HEK293 (cell line): ENCODE data around the gene CSTPP1.

Experiments used
- CTCF ChIA-PET: fragments of 350-600 bp; formaldehyde crosslinking; extraction: SDS; loops from one replicate; lab custom pipeline; 2021; ENCODE audit warnings: antibody characterized with exemption; lab: Yijun Ruan, JAX
- POLR2A ChIA-PET: fragments of 300-600 bp; formaldehyde crosslinking; extraction: SDS; loops from one replicate; lab custom pipeline; 2020; ENCODE audit warnings: antibody characterized with exemption, inconsistent platforms; lab: Yijun Ruan, JAX
- H3K27ac ChIP-seq: fragments of 200-500 bp; sonication (Bioruptor generic); 2 replicates; pipeline ENCODE4 v1.5.1; 2014; ENCODE audit warnings: low read depth, low read length, control low read depth, inconsistent platforms; ENCODE audit errors: extremely low read depth
- H3K36me3 ChIP-seq, 2 experiments: fragments of 200-500 bp in 1 of 2; sonication (Bioruptor generic) in 1 of 2; 1 replicate in 1 of 2; 2 replicates in 1 of 2; pipeline ENCODE4 v1.5.1; 2014 to 2017; ENCODE audit warnings: inconsistent platforms in 2 of 2, low read length in 2 of 2; ENCODE audit not compliant: control insufficient read depth in 2 of 2, insufficient read depth in 1 of 2
- H3K4me1 ChIP-seq: fragments of 200-500 bp; sonication (Bioruptor generic); 2 replicates; pipeline ENCODE4 v1.5.1; 2014; ENCODE audit warnings: mild to moderate bottlenecking, low read length, inconsistent platforms; ENCODE audit not compliant: control insufficient read depth, insufficient read depth
- H3K4me3 ChIP-seq: 2 replicates; pipeline ENCODE4 v1.5.1; 2011; ENCODE audit warnings: low read depth, mild to moderate bottlenecking, control low read depth, low read length, moderate library complexity
- H3K9me3 ChIP-seq: fragments of 200-500 bp; sonication (Bioruptor generic); 2 replicates; pipeline ENCODE4 v1.5.1; 2014; ENCODE audit warnings: low read depth, low read length, inconsistent platforms; ENCODE audit not compliant: control insufficient read depth, insufficient read depth
- BCL11A ChIP-seq: fragments of 450-650 bp; formaldehyde crosslinking; IDR thresholded peaks from 2 replicates; pipeline ENCODE4 v1.5.1; 2016; ENCODE audit warnings: low read depth, missing biosample characterization, missing genetic modification characterization
- GLIS2 ChIP-seq: fragments of 450-650 bp; formaldehyde crosslinking; IDR thresholded peaks from 2 replicates; pipeline ENCODE4 v1.5.1; 2016; ENCODE audit warnings: missing biosample characterization, missing genetic modification characterization
- PATZ1 ChIP-seq: fragments of 450-650 bp; formaldehyde crosslinking; IDR thresholded peaks from 2 replicates; pipeline ENCODE4 v1.5.1; 2016; ENCODE audit warnings: missing biosample characterization, missing genetic modification characterization
- REPIN1 ChIP-seq: fragments of 450-650 bp; formaldehyde crosslinking; IDR thresholded peaks from 2 replicates; pipeline ENCODE4 v1.5.1; 2017; ENCODE audit warnings: missing biosample characterization, missing genetic modification characterization, low read depth
- SP3 ChIP-seq: fragments of 450-650 bp; formaldehyde crosslinking; IDR thresholded peaks from 2 replicates; pipeline ENCODE4 v1.5.1; 2016; ENCODE audit warnings: missing biosample characterization, missing genetic modification characterization
- ZBTB21 ChIP-seq: fragments of 450-650 bp; formaldehyde crosslinking; IDR thresholded peaks from 2 replicates; pipeline ENCODE4 v1.5.1; 2017; ENCODE audit warnings: missing biosample characterization, missing genetic modification characterization
- ZFHX2 ChIP-seq: fragments of 450-650 bp; formaldehyde crosslinking; conservative IDR thresholded peaks from 2 replicates; pipeline ENCODE4 v1.5.1; 2016; ENCODE audit warnings: missing biosample characterization, missing genetic modification characterization
- ZFP37 ChIP-seq: fragments of 450-650 bp; formaldehyde crosslinking; IDR thresholded peaks from 2 replicates; pipeline ENCODE4 v1.5.1; 2016; ENCODE audit warnings: missing biosample characterization, missing genetic modification characterization
- ZIC2 ChIP-seq: fragments of 450-650 bp; formaldehyde crosslinking; IDR thresholded peaks from 2 replicates; pipeline ENCODE4 v1.5.1; 2016; ENCODE audit warnings: missing biosample characterization, missing genetic modification characterization
- ZNF10 ChIP-seq: fragments of 450-650 bp; formaldehyde crosslinking; IDR thresholded peaks from 2 replicates; pipeline ENCODE4 v1.5.1; 2017; ENCODE audit warnings: missing biosample characterization, missing genetic modification characterization
- ZNF112 ChIP-seq: fragments of 450-650 bp; formaldehyde crosslinking; IDR thresholded peaks from 2 replicates; pipeline ENCODE4 v1.5.0; 2017; ENCODE audit warnings: missing biosample characterization, missing genetic modification characterization
- ZNF175 ChIP-seq: fragments of 450-650 bp; formaldehyde crosslinking; IDR thresholded peaks from 2 replicates; pipeline ENCODE4 v1.5.1; 2016; ENCODE audit warnings: missing biosample characterization, missing genetic modification characterization
- ZNF2 ChIP-seq: fragments of 450-650 bp; formaldehyde crosslinking; IDR thresholded peaks from 2 replicates; pipeline ENCODE4 v1.5.1; 2016; ENCODE audit warnings: missing biosample characterization, missing genetic modification characterization
- ZNF211 ChIP-seq: fragments of 450-650 bp; formaldehyde crosslinking; IDR thresholded peaks from 2 replicates; pipeline ENCODE4 v1.5.1; 2016; ENCODE audit warnings: low read depth, missing biosample characterization, missing genetic modification characterization
- ZNF513 ChIP-seq: fragments of 450-650 bp; IDR thresholded peaks from 2 replicates; pipeline ENCODE4 v1.5.1; 2018; ENCODE audit warnings: missing biosample characterization, missing genetic modification characterization
- ZNF791 ChIP-seq: fragments of 450-650 bp; formaldehyde crosslinking; IDR thresholded peaks from 2 replicates; pipeline ENCODE4 v1.5.1; 2016; ENCODE audit warnings: missing biosample characterization, missing genetic modification characterization
- ZSCAN30 ChIP-seq: fragments of 450-650 bp; IDR thresholded peaks from 2 replicates; pipeline ENCODE4 v1.5.1; 2018; ENCODE audit warnings: missing biosample characterization, mild to moderate bottlenecking, missing genetic modification characterization, moderate library complexity
- TF ChIP-seq, protein P1 (sequence below): fragments of 450-650 bp; formaldehyde crosslinking; IDR thresholded peaks from 2 replicates; pipeline ENCODE4 v1.5.1; 2016; ENCODE audit warnings: missing biosample characterization, missing genetic modification characterization
- TF ChIP-seq, protein P2 (sequence below): fragments of 450-650 bp; formaldehyde crosslinking; IDR thresholded peaks from 2 replicates; pipeline ENCODE4 v1.5.1; 2016; ENCODE audit warnings: missing biosample characterization, missing genetic modification characterization
- TF ChIP-seq, protein P3 (sequence below): fragments of 450-650 bp; formaldehyde crosslinking; IDR thresholded peaks from 2 replicates; pipeline ENCODE4 v1.5.1; 2016; ENCODE audit warnings: missing biosample characterization, missing genetic modification characterization
- TF ChIP-seq, protein P4 (sequence below): fragments of 450-650 bp; formaldehyde crosslinking; IDR thresholded peaks from 2 replicates; pipeline ENCODE4 v1.5.1; 2016; ENCODE audit warnings: missing biosample characterization, missing genetic modification characterization, borderline replicate concordance

CSTPP1 gene

DNA sequence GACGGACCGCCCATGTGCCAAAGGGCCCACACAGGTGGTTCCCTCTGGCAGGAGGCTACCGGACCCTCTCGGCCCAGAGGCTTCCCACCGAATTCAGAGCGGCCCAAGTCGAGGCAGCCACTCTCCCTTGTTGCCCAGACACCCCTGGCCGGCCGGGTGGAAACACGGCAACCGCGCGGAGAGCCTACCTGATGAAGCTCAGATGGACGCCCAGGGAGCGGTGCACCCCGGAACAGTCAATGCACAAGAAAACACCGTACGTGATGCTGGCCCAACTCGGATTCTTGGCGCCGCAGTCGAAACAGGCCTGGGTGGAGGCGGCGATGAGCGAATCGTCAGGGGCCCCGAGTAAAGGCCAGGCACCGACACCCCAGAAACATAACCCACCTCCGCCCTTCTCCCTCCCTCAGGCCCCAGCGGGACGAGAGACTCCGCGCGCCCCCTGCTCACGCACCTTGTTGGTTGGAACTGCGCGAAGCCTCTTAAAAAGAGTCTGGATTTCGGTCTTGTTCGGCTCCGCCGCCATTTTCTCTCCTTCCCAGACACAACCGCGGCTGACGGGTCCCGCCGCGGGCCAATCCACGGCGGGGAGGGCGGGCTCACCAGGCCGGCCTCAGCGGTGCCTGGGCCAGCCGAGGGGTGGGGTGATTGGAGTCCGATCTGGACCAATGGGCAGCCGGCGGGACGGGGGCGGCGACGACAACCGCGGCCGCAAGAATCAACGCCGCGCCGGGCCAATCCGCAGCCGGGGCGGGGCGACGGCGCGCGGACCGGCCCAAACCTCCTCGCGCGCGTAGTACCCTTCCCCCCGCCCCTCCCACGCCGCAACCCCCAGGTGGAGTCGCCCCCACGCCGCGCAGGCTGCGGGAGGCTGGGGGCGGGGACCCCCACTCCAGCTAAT, 240.0 kb downstream of the CSTPP1 start, which contains the start of gene ARFGAP2 (continued):
- no peak for TF ChIP-seq BCL11A (tag by site-specific recombination)
- peak; percentile 87 for TF ChIP-seq GLIS2 (tag by site-specific recombination)
- no peak for TF ChIP-seq ZNF513 (tag by site-specific recombination)
- 0 out of 2 replicates have a peak, but pooled peaks have one; percentile 16 for TF ChIP-seq ZNF2 (tag by site-specific recombination)
- TF ChIP-seq ZBTB21 (tag by site-specific recombination) = no peak
- no peak for TF ChIP-seq ZNF10 (tag by site-specific recombination)
- TF ChIP-seq ZNF175 = no peak
- TF ChIP-seq SP3 (tag by site-specific recombination) = peak; percentile 48
- TF ChIP-seq REPIN1 (tag by site-specific recombination) = no peak
- no peak for TF ChIP-seq ZSCAN30
- TF ChIP-seq, protein P1, sequence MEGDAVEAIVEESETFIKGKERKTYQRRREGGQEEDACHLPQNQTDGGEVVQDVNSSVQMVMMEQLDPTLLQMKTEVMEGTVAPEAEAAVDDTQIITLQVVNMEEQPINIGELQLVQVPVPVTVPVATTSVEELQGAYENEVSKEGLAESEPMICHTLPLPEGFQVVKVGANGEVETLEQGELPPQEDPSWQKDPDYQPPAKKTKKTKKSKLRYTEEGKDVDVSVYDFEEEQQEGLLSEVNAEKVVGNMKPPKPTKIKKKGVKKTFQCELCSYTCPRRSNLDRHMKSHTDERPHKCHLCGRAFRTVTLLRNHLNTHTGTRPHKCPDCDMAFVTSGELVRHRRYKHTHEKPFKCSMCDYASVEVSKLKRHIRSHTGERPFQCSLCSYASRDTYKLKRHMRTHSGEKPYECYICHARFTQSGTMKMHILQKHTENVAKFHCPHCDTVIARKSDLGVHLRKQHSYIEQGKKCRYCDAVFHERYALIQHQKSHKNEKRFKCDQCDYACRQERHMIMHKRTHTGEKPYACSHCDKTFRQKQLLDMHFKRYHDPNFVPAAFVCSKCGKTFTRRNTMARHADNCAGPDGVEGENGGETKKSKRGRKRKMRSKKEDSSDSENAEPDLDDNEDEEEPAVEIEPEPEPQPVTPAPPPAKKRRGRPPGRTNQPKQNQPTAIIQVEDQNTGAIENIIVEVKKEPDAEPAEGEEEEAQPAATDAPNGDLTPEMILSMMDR (tag by site-specific recombination) = no peak; the same call in 1 of the 2 replicates
- TF ChIP-seq ZFP37 (tag by site-specific recombination) = no peak
- no peak for TF ChIP-seq ZNF791 (tag by site-specific recombination)

GRCh38 chr11:47177229-47177845, 240.8 kb downstream of the CSTPP1 start:
- Histone ChIP-seq H3K4me3 (peak overlapping the region; percentile 59), H3K4me1 (no peaks in the 10 kb centered on the region), H3K36me3 (peaks cover 0 to 67% of the 10 kb centered on the region in 2 experiments; a peak in 1 of 3 replicates), H3K9me3 (no peaks in the 10 kb centered on the region), H3K27ac (peak overlapping the region; percentile 49)
- CTCF ChIA-PET = interaction anchor here (0.6 to 4.0 kb wide), 15 partner anchors 11 to 647 kb away, joined by 3 to 25 read pairs (median 5); partner anchors contain the start of gene ACP2
- POLR2A ChIA-PET = interaction anchor here (1.7 to 4.4 kb wide), 3 partner anchors 38 to 71 kb away, joined by 3 to 45 read pairs (median 6); partner anchors contain the start of genes ACP2 and DDB2
- TF ChIP-seq ZIC2 (tag by site-specific recombination) (no peak), ZFHX2 (tag by site-specific recombination) (peak; percentile 58), BCL11A (tag by site-specific recombination) (0 out of 2 replicates have a peak, but pooled peaks have one; percentile 32), ZNF112 (tag by site-specific recombination) (no peak), ZNF211 (tag by site-specific recombination) (no peak), PATZ1 (tag by site-specific recombination) (peak; percentile 30; the same call in 1 of the 2 replicates)
- TF ChIP-seq, protein P2, sequence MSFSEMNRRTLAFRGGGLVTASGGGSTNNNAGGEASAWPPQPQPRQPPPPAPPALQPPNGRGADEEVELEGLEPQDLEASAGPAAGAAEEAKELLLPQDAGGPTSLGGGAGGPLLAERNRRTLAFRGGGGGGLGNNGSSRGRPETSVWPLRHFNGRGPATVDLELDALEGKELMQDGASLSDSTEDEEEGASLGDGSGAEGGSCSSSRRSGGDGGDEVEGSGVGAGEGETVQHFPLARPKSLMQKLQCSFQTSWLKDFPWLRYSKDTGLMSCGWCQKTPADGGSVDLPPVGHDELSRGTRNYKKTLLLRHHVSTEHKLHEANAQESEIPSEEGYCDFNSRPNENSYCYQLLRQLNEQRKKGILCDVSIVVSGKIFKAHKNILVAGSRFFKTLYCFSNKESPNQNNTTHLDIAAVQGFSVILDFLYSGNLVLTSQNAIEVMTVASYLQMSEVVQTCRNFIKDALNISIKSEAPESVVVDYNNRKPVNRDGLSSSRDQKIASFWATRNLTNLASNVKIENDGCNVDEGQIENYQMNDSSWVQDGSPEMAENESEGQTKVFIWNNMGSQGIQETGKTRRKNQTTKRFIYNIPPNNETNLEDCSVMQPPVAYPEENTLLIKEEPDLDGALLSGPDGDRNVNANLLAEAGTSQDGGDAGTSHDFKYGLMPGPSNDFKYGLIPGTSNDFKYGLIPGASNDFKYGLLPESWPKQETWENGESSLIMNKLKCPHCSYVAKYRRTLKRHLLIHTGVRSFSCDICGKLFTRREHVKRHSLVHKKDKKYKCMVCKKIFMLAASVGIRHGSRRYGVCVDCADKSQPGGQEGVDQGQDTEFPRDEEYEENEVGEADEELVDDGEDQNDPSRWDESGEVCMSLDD = peak; percentile 24; the same call in 1 of the 2 replicates
- TF ChIP-seq, protein P3, sequence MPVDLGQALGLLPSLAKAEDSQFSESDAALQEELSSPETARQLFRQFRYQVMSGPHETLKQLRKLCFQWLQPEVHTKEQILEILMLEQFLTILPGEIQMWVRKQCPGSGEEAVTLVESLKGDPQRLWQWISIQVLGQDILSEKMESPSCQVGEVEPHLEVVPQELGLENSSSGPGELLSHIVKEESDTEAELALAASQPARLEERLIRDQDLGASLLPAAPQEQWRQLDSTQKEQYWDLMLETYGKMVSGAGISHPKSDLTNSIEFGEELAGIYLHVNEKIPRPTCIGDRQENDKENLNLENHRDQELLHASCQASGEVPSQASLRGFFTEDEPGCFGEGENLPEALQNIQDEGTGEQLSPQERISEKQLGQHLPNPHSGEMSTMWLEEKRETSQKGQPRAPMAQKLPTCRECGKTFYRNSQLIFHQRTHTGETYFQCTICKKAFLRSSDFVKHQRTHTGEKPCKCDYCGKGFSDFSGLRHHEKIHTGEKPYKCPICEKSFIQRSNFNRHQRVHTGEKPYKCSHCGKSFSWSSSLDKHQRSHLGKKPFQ = no peak
- TF ChIP-seq, protein P4, sequence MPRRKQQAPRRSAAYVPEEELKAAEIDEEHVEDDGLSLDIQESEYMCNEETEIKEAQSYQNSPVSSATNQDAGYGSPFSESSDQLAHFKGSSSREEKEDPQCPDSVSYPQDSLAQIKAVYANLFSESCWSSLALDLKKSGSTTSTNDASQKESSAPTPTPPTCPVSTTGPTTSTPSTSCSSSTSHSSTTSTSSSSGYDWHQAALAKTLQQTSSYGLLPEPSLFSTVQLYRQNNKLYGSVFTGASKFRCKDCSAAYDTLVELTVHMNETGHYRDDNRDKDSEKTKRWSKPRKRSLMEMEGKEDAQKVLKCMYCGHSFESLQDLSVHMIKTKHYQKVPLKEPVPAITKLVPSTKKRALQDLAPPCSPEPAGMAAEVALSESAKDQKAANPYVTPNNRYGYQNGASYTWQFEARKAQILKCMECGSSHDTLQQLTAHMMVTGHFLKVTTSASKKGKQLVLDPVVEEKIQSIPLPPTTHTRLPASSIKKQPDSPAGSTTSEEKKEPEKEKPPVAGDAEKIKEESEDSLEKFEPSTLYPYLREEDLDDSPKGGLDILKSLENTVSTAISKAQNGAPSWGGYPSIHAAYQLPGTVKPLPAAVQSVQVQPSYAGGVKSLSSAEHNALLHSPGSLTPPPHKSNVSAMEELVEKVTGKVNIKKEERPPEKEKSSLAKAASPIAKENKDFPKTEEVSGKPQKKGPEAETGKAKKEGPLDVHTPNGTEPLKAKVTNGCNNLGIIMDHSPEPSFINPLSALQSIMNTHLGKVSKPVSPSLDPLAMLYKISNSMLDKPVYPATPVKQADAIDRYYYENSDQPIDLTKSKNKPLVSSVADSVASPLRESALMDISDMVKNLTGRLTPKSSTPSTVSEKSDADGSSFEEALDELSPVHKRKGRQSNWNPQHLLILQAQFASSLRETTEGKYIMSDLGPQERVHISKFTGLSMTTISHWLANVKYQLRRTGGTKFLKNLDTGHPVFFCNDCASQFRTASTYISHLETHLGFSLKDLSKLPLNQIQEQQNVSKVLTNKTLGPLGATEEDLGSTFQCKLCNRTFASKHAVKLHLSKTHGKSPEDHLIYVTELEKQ = no peak
